HG03520 (cell line): Measurements from ENCODE around the gene PCDHB1.

Experiments
- ATAC-seq: cut with Tn5 transposase; IDR thresholded peaks from one replicate; pipeline ENCODE4 v1.9.1; 2021; ENCODE audit warnings: mild to moderate bottlenecking, moderate library complexity; ENCODE audit not compliant: unreplicated experiment

PCDHB1 gene

GRCh38 chr5:141050622-141051520, at the start of gene PCDHB1:
Gene PCDHB1, plus strand, starts transcription at chr5:141051374. Its CDS starts 97 bp downstream, at chr5:141051471.
- no peak for ATAC-seq

GRCh38 chr5:141001446-141001843, 49.7 kb upstream of the PCDHB1 start:
- no peak for ATAC-seq

GRCh38 chr5:141001844-141002604, 49.1 kb upstream of the PCDHB1 start:
- ATAC-seq, result no peak

- ATAC-seq, result no peak
These were observed 48.6 kb upstream of the PCDHB1 start for GRCh38 chr5:141002605-141002965.

GRCh38 chr5:141003031-141003430, 48.1 kb upstream of the PCDHB1 start:
- no peak for ATAC-seq

GRCh38 chr5:141003791-141004611, 47.2 kb upstream of the PCDHB1 start:
- ATAC-seq, result no peak

GRCh38 chr5:141007791-141008190, 43.4 kb upstream of the PCDHB1 start:
- no peak for ATAC-seq

- no peak for ATAC-seq
These were observed 41.0 kb upstream of the PCDHB1 start for GRCh38 chr5:141010047-141010793.

GRCh38 chr5:141017943-141018342, 33.2 kb upstream of the PCDHB1 start:
- no peak for ATAC-seq

- no peak for ATAC-seq
These were observed 28.8 kb upstream of the PCDHB1 start for GRCh38 chr5:141022384-141022783.

GRCh38 chr5:141031006-141031405, 20.2 kb upstream of the PCDHB1 start:
- no peak for ATAC-seq

- no peak for ATAC-seq
These were observed 18.5 kb upstream of the PCDHB1 start for GRCh38 chr5:141032626-141033025.

- ATAC-seq, result no peak
These were observed 12.1 kb upstream of the PCDHB1 start for GRCh38 chr5:141039061-141039460.

GRCh38 chr5:141039517-141039916, 11.7 kb upstream of the PCDHB1 start:
- ATAC-seq, result no peak

GRCh38 chr5:141040093-141040770, 10.9 kb upstream of the PCDHB1 start:
- no peak for ATAC-seq

GRCh38 chr5:141040771-141041426, 10.3 kb upstream of the PCDHB1 start:
- peak; percentile 74 for ATAC-seq

GRCh38 chr5:141041427-141041785, 9.8 kb upstream of the PCDHB1 start:
- ATAC-seq, result no peak

- ATAC-seq, result no peak
These were observed 8.6 kb upstream of the PCDHB1 start for GRCh38 chr5:141042555-141042954.

- no peak for ATAC-seq
These were observed 320 bp downstream of the PCDHB1 start for GRCh38 chr5:141051521-141051866.

GRCh38 chr5:141077826-141078225, 26.7 kb downstream of the PCDHB1 start:
- no peak for ATAC-seq
